ENCODE measurements around the gene GPR161.

DNA sequence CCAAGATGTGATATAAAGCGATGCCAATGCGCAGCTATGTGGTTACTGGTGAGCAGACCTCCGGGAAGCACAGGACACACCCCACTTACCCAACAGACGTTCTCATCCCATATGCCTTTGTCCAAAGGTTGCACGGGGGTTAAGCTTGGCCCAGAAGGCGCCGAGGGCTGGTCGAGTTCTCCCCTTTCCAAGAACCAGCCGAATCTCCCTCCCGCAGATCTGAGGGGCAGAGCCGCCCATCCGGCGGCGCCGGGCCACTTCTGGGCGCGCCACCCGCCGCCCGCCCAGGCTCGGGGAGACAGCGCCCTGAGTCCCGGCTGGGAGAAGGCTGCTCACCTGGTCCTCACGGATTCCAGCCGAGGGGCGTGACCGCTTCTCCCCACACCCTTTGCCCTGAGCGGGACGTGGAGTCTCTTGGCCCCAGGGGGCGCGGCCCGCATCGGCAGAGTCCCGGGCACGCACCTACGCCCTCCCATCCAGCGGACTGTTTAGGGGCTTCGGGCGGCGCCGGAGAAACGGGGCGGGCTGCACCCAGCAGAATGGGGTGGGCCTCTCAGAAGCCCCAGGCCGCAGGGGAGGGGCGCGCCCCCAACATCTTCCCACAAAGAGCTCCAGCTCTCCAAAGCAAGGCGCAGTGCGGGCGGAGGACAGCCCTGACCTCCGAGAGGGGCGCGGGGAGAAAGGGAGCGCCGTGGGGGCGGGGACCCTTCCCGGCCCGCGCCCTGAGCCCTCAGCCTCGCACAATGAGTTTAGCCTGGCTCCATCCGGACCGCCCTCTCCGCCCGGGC, 615 bp downstream of the GPR161 start:
- TF ChIP-seq LEF1 (IDR thresholded peaks at IDR 0.05; ENCODE audit: borderline replicate concordance) (no peak), SP1 (IDR thresholded peaks at IDR 0.05) (no peak), FOXK2 (IDR thresholded peaks at IDR 0.05) (no peak), FOXA1 (IDR thresholded peaks at IDR 0.05) (no peak), SUZ12 (IDR thresholded peaks at IDR 0.05) (no peak), NFRKB (IDR thresholded peaks at IDR 0.05) (no peak), ZNF384 (IDR thresholded peaks at IDR 0.05) (no peak), ARNT (IDR thresholded peaks at IDR 0.05) (no peak), FOXM1 (IDR thresholded peaks at IDR 0.05; ENCODE audit: borderline replicate concordance) (no peak)
- TF ChIP-seq, protein P1, sequence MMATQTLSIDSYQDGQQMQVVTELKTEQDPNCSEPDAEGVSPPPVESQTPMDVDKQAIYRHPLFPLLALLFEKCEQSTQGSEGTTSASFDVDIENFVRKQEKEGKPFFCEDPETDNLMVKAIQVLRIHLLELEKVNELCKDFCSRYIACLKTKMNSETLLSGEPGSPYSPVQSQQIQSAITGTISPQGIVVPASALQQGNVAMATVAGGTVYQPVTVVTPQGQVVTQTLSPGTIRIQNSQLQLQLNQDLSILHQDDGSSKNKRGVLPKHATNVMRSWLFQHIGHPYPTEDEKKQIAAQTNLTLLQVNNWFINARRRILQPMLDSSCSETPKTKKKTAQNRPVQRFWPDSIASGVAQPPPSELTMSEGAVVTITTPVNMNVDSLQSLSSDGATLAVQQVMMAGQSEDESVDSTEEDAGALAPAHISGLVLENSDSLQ (IDR thresholded peaks at IDR 0.05), result no peak

All from HEK293T (cell line).